Common myeloid progenitor, CD34-positive (primary cell): ENCODE measurements around the gene ATP1A1.

Experiments
- CTCF ChIA-PET: fragments of 350-600 bp; sonication (Branson Sonifier 250); formaldehyde crosslinking; loops from one replicate; lab custom pipeline; 2021; ENCODE audit warnings: antibody characterized with exemption; lab: Charles Lee
- POLR2A ChIA-PET: fragments of 350-600 bp; sonication (Branson Sonifier 250); formaldehyde crosslinking; loops from one replicate; lab custom pipeline; 2021; ENCODE audit warnings: antibody characterized with exemption; lab: Charles Lee
- DNase-seq, 3 donors: peaks; one replicate each; pipeline versions ENCODE4 v3.0.0 to v3.0.0-alpha.2; 2013
- H3K27ac ChIP-seq, 2 experiments: 1 replicate in 1 of 2; 2 replicates in 1 of 2; pipeline ENCODE4 v1.7.0; 2013; ENCODE audit warnings: inconsistent platforms in 2 of 2, low read length in 2 of 2, mild to moderate bottlenecking in 2 of 2, low read depth in 1 of 2, moderate library complexity in 1 of 2; ENCODE audit not compliant: severe bottlenecking in 2 of 2, insufficient read depth in 1 of 2, poor library complexity in 1 of 2
- H3K27me3 ChIP-seq, 5 experiments: replicated peaks in 2 of 5; 1 replicate in 3 of 5; 2 replicates in 2 of 5; pipeline versions ENCODE4 v1.6.1 to v1.7.0; 2013; ENCODE audit warnings: low read length in 4 of 5, mild to moderate bottlenecking in 2 of 5, moderate library complexity in 2 of 5, inconsistent platforms in 1 of 5; ENCODE audit not compliant: insufficient read depth in 5 of 5, control insufficient read depth in 4 of 5
- H3K36me3 ChIP-seq, 4 experiments: 1 replicate in 2 of 4; 2 replicates in 2 of 4; pipeline versions ENCODE4 v1.6.1 to v1.7.0; 2013; ENCODE audit warnings: low read length in 3 of 4, control low read depth in 1 of 4, mild to moderate bottlenecking in 1 of 4; ENCODE audit not compliant: control insufficient read depth in 4 of 4, insufficient read depth in 4 of 4
- H3K4me1 ChIP-seq, 4 experiments: 1 replicate in 3 of 4; 2 replicates in 1 of 4; pipeline versions ENCODE4 v1.6.1 to v1.7.1; 2013; ENCODE audit warnings: low read length in 3 of 4, mild to moderate bottlenecking in 3 of 4, control low read depth in 1 of 4, inconsistent platforms in 1 of 4, moderate library complexity in 1 of 4; ENCODE audit not compliant: control insufficient read depth in 4 of 4, insufficient read depth in 4 of 4; ENCODE audit errors: control extremely low read depth in 1 of 4
- H3K4me3 ChIP-seq, 7 experiments: 1 replicate in 4 of 7; 2 replicates in 3 of 7; pipeline versions ENCODE4 v1.5.1 to v1.7.0; 2013; ENCODE audit warnings: mild to moderate bottlenecking in 7 of 7, low read length in 6 of 7, moderate library complexity in 6 of 7, inconsistent platforms in 2 of 7, low read depth in 2 of 7, control low read depth in 1 of 7; ENCODE audit not compliant: insufficient read depth in 4 of 7, control insufficient read depth in 1 of 7; ENCODE audit errors: extremely low read depth in 1 of 7
- H3K9me3 ChIP-seq, 5 experiments: 1 replicate in 4 of 5; 2 replicates in 1 of 5; pipeline versions ENCODE4 v1.6.1 to v1.7.1; 2013; ENCODE audit warnings: low read length in 4 of 5, mild to moderate bottlenecking in 2 of 5, inconsistent platforms in 1 of 5, low read depth in 1 of 5, moderate library complexity in 1 of 5; ENCODE audit not compliant: control insufficient read depth in 4 of 5, insufficient read depth in 2 of 5; ENCODE audit errors: control extremely low read depth in 1 of 5
- whole genome bisulfite sequencing: methylation state at CpG from one replicate; pipeline ENCODE4 v1.1.5; 2013; ENCODE audit not compliant: insufficient coverage; 5-methylcytosine and 5-hydroxymethylcytosine counted together

ATP1A1 gene

GRCh38 chr1:116380499-116381242, 7.6 kb downstream of the ATP1A1 start:
- peaks cover 2 to 14% (median 8%) of the 10 kb centered on the region in 4 experiments for H3K36me3 ChIP-seq
- WGBS, result no CpG with 5 or more reads among the region's 7 CpGs
- peak in 2 of 3 donors; percentile 44 for DNase-seq
- H3K4me3 ChIP-seq, result no peak overlapping the region
- CTCF ChIA-PET, result interaction anchor here (1.0 to 1.3 kb wide), 5 partner anchors 10 to 116 kb away, joined by 3 to 4 read pairs (median 3); no protein-coding TSS in a partner anchor
- no peaks in the 10 kb centered on the region for H3K9me3 ChIP-seq
- POLR2A ChIA-PET, result interaction anchor here (0.9 kb wide), 1 partner anchor 227 kb away, joined by 3 read pairs; no protein-coding TSS in a partner anchor
- no peaks in the 10 kb centered on the region for H3K27me3 ChIP-seq
- H3K4me1 ChIP-seq, result peaks cover 0 to 34% (median 15%) of the 10 kb centered on the region in 4 experiments
- H3K27ac ChIP-seq, result no peak overlapping the region

- ChIA-PET CTCF (interaction anchor here (1.0 to 2.7 kb wide), 2 partner anchors 122 to 243 kb away, joined by 3 to 9 read pairs; no protein-coding TSS in a partner anchor), POLR2A (no interaction called here)
- 80% methylated on average over 1 of the region's 2 CpGs for WGBS
- H3K27ac ChIP-seq, result no peak overlapping the region
- no peak for DNase-seq
- H3K27me3 ChIP-seq, result no peaks in the 10 kb centered on the region
- H3K4me1 ChIP-seq, result peaks cover 0 to 23% (median 9%) of the 10 kb centered on the region in 4 experiments
- peaks cover 8 to 24% (median 16%) of the 10 kb centered on the region in 4 experiments for H3K36me3 ChIP-seq
- H3K4me3 ChIP-seq, result no peak overlapping the region
- H3K9me3 ChIP-seq, result no peaks in the 10 kb centered on the region
Measured at GRCh38 chr1:116382321-116382720, 9.3 kb downstream of the ATP1A1 start.

GRCh38 chr1:116382857-116383483, 9.9 kb downstream of the ATP1A1 start:
- no peak overlapping the region for H3K27ac ChIP-seq
- 100% methylated on average over 2 of the region's 4 CpGs for WGBS
- no peak for DNase-seq
- no peaks in the 10 kb centered on the region for H3K9me3 ChIP-seq
- H3K4me3 ChIP-seq, result no peak overlapping the region
- H3K36me3 ChIP-seq, result peaks cover 10 to 31% (median 21%) of the 10 kb centered on the region in 4 experiments
- H3K4me1 ChIP-seq, result peaks cover 0 to 18% (median 6%) of the 10 kb centered on the region in 4 experiments
- ChIA-PET POLR2A (no interaction called here), CTCF (interaction anchor here (2.7 kb wide), 1 partner anchor 244 kb away, joined by 9 read pairs; no protein-coding TSS in a partner anchor)
- H3K27me3 ChIP-seq, result no peaks in the 10 kb centered on the region

- no peak overlapping the region for H3K4me3 ChIP-seq
- H3K36me3 ChIP-seq, result peaks cover 20 to 61% (median 49%) of the 10 kb centered on the region in 4 experiments
- ChIA-PET CTCF (no interaction called here), POLR2A (no interaction called here)
- H3K4me1 ChIP-seq, result peaks cover 0 to 5% (median 2%) of the 10 kb centered on the region in 4 experiments
- no peak overlapping the region for H3K27ac ChIP-seq
- WGBS, result 100% methylated on average over 2 of the region's 4 CpGs
- no peaks in the 10 kb centered on the region for H3K27me3 ChIP-seq
- H3K9me3 ChIP-seq, result no peaks in the 10 kb centered on the region
- DNase-seq, result no peak
Measured at GRCh38 chr1:116386042-116386441, 13.0 kb downstream of the ATP1A1 start.

GRCh38 chr1:116387551-116387950, 14.5 kb downstream of the ATP1A1 start:
- no peak for DNase-seq
- peaks cover 0 to 4% (median 0%) of the 10 kb centered on the region in 4 experiments for H3K4me1 ChIP-seq
- H3K36me3 ChIP-seq, result peaks cover 22 to 76% (median 62%) of the 10 kb centered on the region in 4 experiments
- ChIA-PET CTCF (interaction anchor here (1.0 to 1.3 kb wide), 2 partner anchors 11 to 25 kb away, joined by 3 to 5 read pairs; no protein-coding TSS in a partner anchor), POLR2A (no interaction called here)
- H3K9me3 ChIP-seq, result no peaks in the 10 kb centered on the region
- H3K4me3 ChIP-seq, result no peak overlapping the region
- H3K27ac ChIP-seq, result no peak overlapping the region
- no peaks in the 10 kb centered on the region for H3K27me3 ChIP-seq
- 95% methylated on average over 6 of the region's 6 CpGs for WGBS

GRCh38 chr1:116388122-116388521, 15.1 kb downstream of the ATP1A1 start:
- no peaks in the 10 kb centered on the region for H3K27me3 ChIP-seq
- peaks cover 0 to under 1% (median 0%) of the 10 kb centered on the region in 4 experiments for H3K4me1 ChIP-seq
- H3K4me3 ChIP-seq, result no peak overlapping the region
- peaks cover 22 to 81% (median 67%) of the 10 kb centered on the region in 4 experiments for H3K36me3 ChIP-seq
- 94% methylated on average over 2 of the region's 3 CpGs for WGBS
- DNase-seq, result no peak
- H3K9me3 ChIP-seq, result no peaks in the 10 kb centered on the region
- ChIA-PET CTCF (interaction anchor here (1.0 kb wide), 1 partner anchor 24 kb away, joined by 3 read pairs; no protein-coding TSS in a partner anchor), POLR2A (no interaction called here)
- no peak overlapping the region for H3K27ac ChIP-seq
